Tibial nerve (tissue), 4 donors: Measurements from ENCODE around the gene GPN2. TPM values are rescaled to one million over a fixed set of nuclear protein-coding genes. Genes with fewer than 3 reads are reported as not detected.
"Not testable (repeated sequence)": the region's sequence is repeated elsewhere in the genome, so short reads cannot be mapped to it uniquely, and the experiment has no call there.

Experiments
- DNase-seq, 2 donors: peaks; one replicate each; pipeline ENCODE4 v3.0.0-alpha.2; 2019; ENCODE audit warnings: low spot score in 2 of 2
- H3K27ac ChIP-seq, 4 donors: fragments of 200-600 bp; sonication (generic) in 3 of 4; one replicate each; pipeline ENCODE4 v1.5.1; 2017 to 2019; ENCODE audit warnings: mild to moderate bottlenecking in 1 of 4
- H3K27me3 ChIP-seq, 2 donors: fragments of 200-600 bp; sonication (generic) in 1 of 2; one replicate each; pipeline versions ENCODE4 v1.5.1 to v1.6.0; 2017 to 2019
- H3K36me3 ChIP-seq, 3 donors: fragments of 200-600 bp; sonication (generic); one replicate each; pipeline ENCODE4 v1.5.1; 2018 to 2019
- H3K4me1 ChIP-seq, 4 donors: fragments of 200-600 bp; sonication (generic) in 3 of 4; one replicate each; pipeline ENCODE4 v1.5.1; 2017 to 2019
- H3K4me3 ChIP-seq, 4 donors: fragments of 200-600 bp; sonication (generic) in 3 of 4; one replicate each; pipeline ENCODE4 v1.5.1; 2017 to 2019; ENCODE audit warnings: mild to moderate bottlenecking in 1 of 4, moderate library complexity in 1 of 4
- H3K9me3 ChIP-seq, 4 donors: fragments of 200-600 bp; sonication (generic) in 3 of 4; one replicate each; pipeline ENCODE4 v1.5.1; 2017 to 2019
- CTCF ChIP-seq, 5 experiments: fragments of 200-600 bp in 3 of 5; fragments of 450-650 bp in 2 of 5; sonication (generic) in 3 of 5; IDR thresholded peaks; one replicate each; pipeline ENCODE4 v1.5.1; 2016 to 2019; ENCODE audit warnings: antibody characterized with exemption in 5 of 5, mild to moderate bottlenecking in 3 of 5, moderate library complexity in 2 of 5
- EP300 ChIP-seq, 2 donors: sonication (generic); formaldehyde crosslinking; IDR thresholded peaks; one replicate each; pipeline ENCODE4 v1.6.1; 2017; ENCODE audit warnings: antibody characterized with exemption in 2 of 2, mild to moderate bottlenecking in 1 of 2
- POLR2A ChIP-seq, 2 donors: fragments of 450-650 bp; IDR thresholded peaks; one replicate each; pipeline ENCODE4 v1.6.1; 2017; ENCODE audit warnings: antibody characterized with exemption in 2 of 2, mild to moderate bottlenecking in 2 of 2, moderate library complexity in 2 of 2
- WGBS, 2 donors: methylation state at CpG; one replicate each; pipeline ENCODE4 v1.1.5; 2018; 5-methylcytosine and 5-hydroxymethylcytosine counted together
- total RNA-seq, 4 donors: library from RNA; depleted of rRNA; stranded (reverse); fragments of >200 nt; gene quantifications; one replicate each; pipeline ENCODE4 v1.1.0, GENCODE V29; 2016

Gene GPN2
- total RNA-seq, 4 donors from 2014 or later: 7.9 to 14.7 (median 13.8) TPM

- 82% methylated on average over 13 of the region's 13 CpGs for WGBS, 2 donors
- TF ChIP-seq EP300 (IDR thresholded peaks at IDR 0.05) (no peak), POLR2A (IDR thresholded peaks at IDR 0.05) (no peak), CTCF (IDR thresholded peaks at IDR 0.05) (no peak)
- H3K4me3 ChIP-seq: no peak overlapping the region
- H3K4me1 ChIP-seq: peaks cover 0 to 19% (median 11%) of the 10 kb centered on the region in 4 donors
- H3K9me3 ChIP-seq: no peaks in the 10 kb centered on the region
- H3K36me3 ChIP-seq: peaks cover 0 to 74% (median 8%) of the 10 kb centered on the region in 3 donors
- H3K27me3 ChIP-seq: no peaks in the 10 kb centered on the region
- no peak for DNase-seq
- no peak overlapping the region for H3K27ac ChIP-seq
Observed at GRCh38 chr1:26844424-26845196, 45.5 kb downstream of the GPN2 start.

GRCh38 chr1:26839779-26840178, 50.3 kb downstream of the GPN2 start:
- no peak for DNase-seq
- H3K9me3 ChIP-seq: no peaks in the 10 kb centered on the region
- H3K36me3 ChIP-seq: peaks cover 0 to 92% (median 8%) of the 10 kb centered on the region in 3 donors
- no peak overlapping the region for H3K27ac ChIP-seq
- H3K4me3 ChIP-seq: no peak overlapping the region
- WGBS, 2 donors: 89 to 100% methylated on average over 5 to 6 of the region's 6 CpGs
- peaks cover 0 to 8% (median 0%) of the 10 kb centered on the region in 4 donors for H3K4me1 ChIP-seq
- no peak for TF ChIP-seq CTCF (IDR thresholded peaks at IDR 0.05)
- TF ChIP-seq EP300 (IDR thresholded peaks at IDR 0.05): no peak
- no peak for TF ChIP-seq POLR2A (IDR thresholded peaks at IDR 0.05)
- H3K27me3 ChIP-seq: no peaks in the 10 kb centered on the region

- peaks cover 0 to 8% (median 0%) of the 10 kb centered on the region in 4 donors for H3K4me1 ChIP-seq
- H3K27me3 ChIP-seq: no peaks in the 10 kb centered on the region
- no peaks in the 10 kb centered on the region for H3K9me3 ChIP-seq
- H3K4me3 ChIP-seq: no peak overlapping the region
- peaks cover 0 to 96% (median 13%) of the 10 kb centered on the region in 3 donors for H3K36me3 ChIP-seq
- H3K27ac ChIP-seq: peak overlapping the region in 2 of 4 donors; percentile 47 to 53
- 90 to 96% methylated on average over 1 of the region's 1 CpG for WGBS, 2 donors
- no peak for TF ChIP-seq POLR2A (IDR thresholded peaks at IDR 0.05)
- TF ChIP-seq CTCF (IDR thresholded peaks at IDR 0.05): no peak
- TF ChIP-seq EP300 (IDR thresholded peaks at IDR 0.05): no peak
- DNase-seq: no peak
Observed at GRCh38 chr1:26839339-26839722, 50.8 kb downstream of the GPN2 start.

GRCh38 chr1:26838474-26839338, 51.4 kb downstream of the GPN2 start:
- H3K36me3 ChIP-seq: peaks cover 0 to 96% (median 18%) of the 10 kb centered on the region in 3 donors
- H3K4me1 ChIP-seq: peaks cover 0 to 11% (median 0%) of the 10 kb centered on the region in 4 donors
- H3K9me3 ChIP-seq: no peaks in the 10 kb centered on the region
- DNase-seq: no peak
- 54 to 60% methylated on average over 7 to 8 of the region's 8 CpGs for WGBS, 2 donors
- H3K27ac ChIP-seq: peak overlapping the region in 3 of 4 donors; percentile 18 to 53 (median 47)
- no peaks in the 10 kb centered on the region for H3K27me3 ChIP-seq
- no peak overlapping the region for H3K4me3 ChIP-seq
- no peak for TF ChIP-seq EP300 (IDR thresholded peaks at IDR 0.05)
- no peak for TF ChIP-seq POLR2A (IDR thresholded peaks at IDR 0.05)
- no peak for TF ChIP-seq CTCF (IDR thresholded peaks at IDR 0.05)

GRCh38 chr1:26837665-26838064, 52.4 kb downstream of the GPN2 start:
- H3K27me3 ChIP-seq, H3K9me3 ChIP-seq, DNase-seq, H3K27ac ChIP-seq, H3K4me3 ChIP-seq: not testable (repeated sequence)
- Histone ChIP-seq H3K36me3 (peaks cover 0 to 96% (median 19%) of the 10 kb centered on the region in 3 donors), H3K4me1 (peaks cover 0 to 11% (median 0%) of the 10 kb centered on the region in 4 donors)
- WGBS, 2 donors: 85 to 94% methylated on average over 5 of the region's 5 CpGs
